Liver (tissue), 3 donors: ENCODE measurements around the gene CAMK1D.

Experiments used
- ATF3 ChIP-seq: IDR thresholded peaks from 2 replicates; pipeline ENCODE4 v1.6.1; 2016; ENCODE audit warnings: antibody characterized with exemption
- CTCF ChIP-seq: fragments of 150-350 bp; IDR thresholded peaks from 2 replicates; pipeline ENCODE4 v1.5.1; 2017; ENCODE audit warnings: improper control_type of control experiment, low read depth, low read length; ENCODE audit not compliant: missing input control
- EGR1 ChIP-seq, 2 donors: IDR thresholded peaks; 2 replicates each; pipeline ENCODE4 v1.6.1; 2016 to 2018; ENCODE audit warnings: antibody characterized with exemption in 2 of 2, low read depth in 2 of 2
- JUND ChIP-seq, 2 donors: IDR thresholded peaks; 2 replicates each; pipeline ENCODE4 v1.6.1; 2016; ENCODE audit warnings: antibody characterized with exemption in 2 of 2
- TAF1 ChIP-seq: conservative IDR thresholded peaks from 2 replicates; pipeline ENCODE4 v1.6.1; 2016; ENCODE audit warnings: antibody characterized with exemption, mild to moderate bottlenecking
- YY1 ChIP-seq: IDR thresholded peaks from 2 replicates; pipeline ENCODE4 v1.6.1; 2016; ENCODE audit warnings: antibody characterized with exemption, mild to moderate bottlenecking
- ZBTB33 ChIP-seq: IDR thresholded peaks from 2 replicates; pipeline ENCODE4 v1.6.1; 2016; ENCODE audit warnings: antibody characterized with exemption
- donor health status: healthy.
- donor health status: healthy.

DNA sequence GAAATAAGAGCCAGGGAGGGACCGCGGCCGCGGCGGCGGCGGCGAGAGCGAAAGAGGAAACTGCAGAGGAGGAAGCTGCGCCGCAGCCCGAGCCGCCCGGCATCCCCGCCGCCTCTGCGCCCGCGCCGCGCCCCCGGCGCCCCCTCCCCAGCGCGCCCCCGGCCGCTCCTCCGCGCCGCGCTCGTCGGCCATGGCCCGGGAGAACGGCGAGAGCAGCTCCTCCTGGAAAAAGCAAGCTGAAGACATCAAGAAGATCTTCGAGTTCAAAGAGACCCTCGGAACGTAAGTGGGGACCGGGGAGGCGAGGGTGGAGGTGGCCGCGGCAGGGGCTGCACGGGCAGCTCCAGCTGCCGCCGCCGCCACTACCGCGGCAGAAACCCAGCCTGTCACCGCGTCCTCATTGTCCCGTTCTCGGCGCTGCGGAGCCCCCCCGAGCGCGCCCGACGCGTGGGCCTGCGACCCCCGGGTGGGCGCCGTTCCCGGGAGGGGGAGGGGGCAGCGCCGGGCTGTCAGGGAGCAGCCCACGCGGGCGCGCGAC lies 351 bp downstream of the CAMK1D start:
- no peak for TF ChIP-seq CTCF
- no peak for TF ChIP-seq ATF3
- TF ChIP-seq ZBTB33, result no peak
- no peak for TF ChIP-seq JUND (IDR thresholded peaks at IDR 0.05)
- no peak for TF ChIP-seq TAF1
- no peak for TF ChIP-seq EGR1 (IDR thresholded peaks at IDR 0.05; ENCODE audit: low read depth in 2 of 2)
- no peak for TF ChIP-seq YY1
